H1 (cell line): ENCODE results near the gene PACSIN2. TPM values are rescaled to one million over a fixed set of nuclear protein-coding genes. Genes with fewer than 3 reads are reported as not detected.

ENCODE experiments used
- CHD2 ChIP-seq: IDR thresholded peaks from 2 replicates; pipeline ENCODE4 v1.6.1; 2012; ENCODE audit warnings: low read length, improper control_type of control experiment
- CREB1 ChIP-seq: IDR thresholded peaks from 2 replicates; pipeline ENCODE4 v1.6.1; 2012; ENCODE audit warnings: inconsistent platforms
- GABPA ChIP-seq: IDR thresholded peaks from 2 replicates; pipeline ENCODE4 v1.6.1; 2011; ENCODE audit warnings: mild to moderate bottlenecking, low read length, moderate library complexity, borderline replicate concordance; ENCODE audit not compliant: insufficient read depth
- KDM5A ChIP-seq: fragments of 200-600 bp; IDR thresholded peaks from 2 replicates; pipeline ENCODE4 v1.7.1; 2012; ENCODE audit warnings: mild to moderate bottlenecking, low read length, inconsistent platforms, mixed read lengths
- POLR2A ChIP-seq, 2 experiments: IDR thresholded peaks; 1 replicate in 1 of 2; 2 replicates in 1 of 2; pipeline ENCODE4 v1.6.1; 2011; ENCODE audit warnings: low read depth in 2 of 2, low read length in 2 of 2, mild to moderate bottlenecking in 2 of 2; ENCODE audit errors: control extremely low read depth in 1 of 2
- POU5F1 ChIP-seq: IDR thresholded peaks from 2 replicates; pipeline ENCODE4 v1.6.1; 2011; ENCODE audit warnings: low read depth, mild to moderate bottlenecking, low read length, moderate library complexity
- RAD21 ChIP-seq, 2 experiments: IDR thresholded peaks in 1 of 2; conservative IDR thresholded peaks in 1 of 2; 2 replicates each; pipeline ENCODE4 v1.6.1; 2011; ENCODE audit warnings: low read depth in 2 of 2, low read length in 2 of 2, improper control_type of control experiment in 1 of 2, inconsistent platforms in 1 of 2, mild to moderate bottlenecking in 1 of 2, moderate library complexity in 1 of 2
- RFX5 ChIP-seq: IDR thresholded peaks from 2 replicates; pipeline ENCODE4 v1.6.1; 2011; ENCODE audit warnings: low read depth, low read length, improper control_type of control experiment, borderline replicate concordance
- SIRT6 ChIP-seq: IDR thresholded peaks from one replicate; pipeline ENCODE4 v1.7.1; 2012; ENCODE audit warnings: low read length, inconsistent platforms
- SP1 ChIP-seq: IDR thresholded peaks from 2 replicates; pipeline ENCODE4 v1.6.1; 2011; ENCODE audit warnings: low read depth, low read length
- polyA plus RNA-seq, 7 experiments: library from polyadenylated mRNA; depleted of rRNA in 3 of 7; stranded (reverse) in 5 of 7; unstranded in 2 of 7; fragments of >200 nt in 5 of 7; fragments of 200-250 nt in 2 of 7; gene quantifications; 1 replicate in 5 of 7; 2 replicates in 1 of 7; 4 replicates in 1 of 7; pipeline versions ENCODE4 v1.2.1 to v1.2.3, GENCODE V29; 2011 to 2013; ENCODE audit warnings: missing spikeins in 2 of 7, mixed read lengths in 2 of 7
- total RNA-seq: library from RNA; stranded (reverse); fragmentation: NEBNext Ultra II Directional; extraction: Animal tissue kit (Norgen Biotek cat#: 25700); gene quantifications from 2 replicates; pipeline ENCODE4 v1.2.1, GENCODE V29; 2021
- TF ChIP-seq, protein P1 (sequence below): fragments of 300-600 bp; sonication (generic); IDR thresholded peaks from 2 replicates; pipeline ENCODE4 v1.7.1; 2012; ENCODE audit warnings: low read length, moderate library complexity, mild to moderate bottlenecking, inconsistent platforms; ENCODE audit not compliant: insufficient replicate concordance

PACSIN2 gene
- total and polyA plus RNA-seq, 2 of the 8 experiments (the other 6 are each of a cell fraction or from before 2014, with no cell fraction given): 44.8 to 64.2 TPM

DNA sequence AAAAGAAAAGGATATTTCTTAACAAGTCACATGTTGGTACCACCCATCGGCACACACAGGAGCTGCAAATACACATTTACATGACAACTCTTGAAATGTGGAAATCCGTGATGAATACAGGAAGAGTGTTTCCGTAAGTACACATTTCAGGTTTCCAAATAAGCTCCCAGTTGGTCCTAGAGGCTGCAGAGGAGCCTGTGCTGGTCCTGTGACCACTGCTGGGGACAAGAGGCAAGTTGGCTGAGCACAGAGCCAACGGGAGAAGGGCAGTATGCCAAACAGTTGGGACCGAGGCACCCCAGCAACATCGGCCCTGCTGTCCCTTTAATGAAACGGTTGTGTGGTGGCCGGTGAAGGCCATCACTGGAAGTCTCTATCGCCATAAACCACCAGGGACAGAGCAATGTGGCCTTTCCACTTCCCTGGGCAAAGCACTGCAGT lies 119.4 kb downstream of the PACSIN2 start (continued):
- TF ChIP-seq, protein P1, sequence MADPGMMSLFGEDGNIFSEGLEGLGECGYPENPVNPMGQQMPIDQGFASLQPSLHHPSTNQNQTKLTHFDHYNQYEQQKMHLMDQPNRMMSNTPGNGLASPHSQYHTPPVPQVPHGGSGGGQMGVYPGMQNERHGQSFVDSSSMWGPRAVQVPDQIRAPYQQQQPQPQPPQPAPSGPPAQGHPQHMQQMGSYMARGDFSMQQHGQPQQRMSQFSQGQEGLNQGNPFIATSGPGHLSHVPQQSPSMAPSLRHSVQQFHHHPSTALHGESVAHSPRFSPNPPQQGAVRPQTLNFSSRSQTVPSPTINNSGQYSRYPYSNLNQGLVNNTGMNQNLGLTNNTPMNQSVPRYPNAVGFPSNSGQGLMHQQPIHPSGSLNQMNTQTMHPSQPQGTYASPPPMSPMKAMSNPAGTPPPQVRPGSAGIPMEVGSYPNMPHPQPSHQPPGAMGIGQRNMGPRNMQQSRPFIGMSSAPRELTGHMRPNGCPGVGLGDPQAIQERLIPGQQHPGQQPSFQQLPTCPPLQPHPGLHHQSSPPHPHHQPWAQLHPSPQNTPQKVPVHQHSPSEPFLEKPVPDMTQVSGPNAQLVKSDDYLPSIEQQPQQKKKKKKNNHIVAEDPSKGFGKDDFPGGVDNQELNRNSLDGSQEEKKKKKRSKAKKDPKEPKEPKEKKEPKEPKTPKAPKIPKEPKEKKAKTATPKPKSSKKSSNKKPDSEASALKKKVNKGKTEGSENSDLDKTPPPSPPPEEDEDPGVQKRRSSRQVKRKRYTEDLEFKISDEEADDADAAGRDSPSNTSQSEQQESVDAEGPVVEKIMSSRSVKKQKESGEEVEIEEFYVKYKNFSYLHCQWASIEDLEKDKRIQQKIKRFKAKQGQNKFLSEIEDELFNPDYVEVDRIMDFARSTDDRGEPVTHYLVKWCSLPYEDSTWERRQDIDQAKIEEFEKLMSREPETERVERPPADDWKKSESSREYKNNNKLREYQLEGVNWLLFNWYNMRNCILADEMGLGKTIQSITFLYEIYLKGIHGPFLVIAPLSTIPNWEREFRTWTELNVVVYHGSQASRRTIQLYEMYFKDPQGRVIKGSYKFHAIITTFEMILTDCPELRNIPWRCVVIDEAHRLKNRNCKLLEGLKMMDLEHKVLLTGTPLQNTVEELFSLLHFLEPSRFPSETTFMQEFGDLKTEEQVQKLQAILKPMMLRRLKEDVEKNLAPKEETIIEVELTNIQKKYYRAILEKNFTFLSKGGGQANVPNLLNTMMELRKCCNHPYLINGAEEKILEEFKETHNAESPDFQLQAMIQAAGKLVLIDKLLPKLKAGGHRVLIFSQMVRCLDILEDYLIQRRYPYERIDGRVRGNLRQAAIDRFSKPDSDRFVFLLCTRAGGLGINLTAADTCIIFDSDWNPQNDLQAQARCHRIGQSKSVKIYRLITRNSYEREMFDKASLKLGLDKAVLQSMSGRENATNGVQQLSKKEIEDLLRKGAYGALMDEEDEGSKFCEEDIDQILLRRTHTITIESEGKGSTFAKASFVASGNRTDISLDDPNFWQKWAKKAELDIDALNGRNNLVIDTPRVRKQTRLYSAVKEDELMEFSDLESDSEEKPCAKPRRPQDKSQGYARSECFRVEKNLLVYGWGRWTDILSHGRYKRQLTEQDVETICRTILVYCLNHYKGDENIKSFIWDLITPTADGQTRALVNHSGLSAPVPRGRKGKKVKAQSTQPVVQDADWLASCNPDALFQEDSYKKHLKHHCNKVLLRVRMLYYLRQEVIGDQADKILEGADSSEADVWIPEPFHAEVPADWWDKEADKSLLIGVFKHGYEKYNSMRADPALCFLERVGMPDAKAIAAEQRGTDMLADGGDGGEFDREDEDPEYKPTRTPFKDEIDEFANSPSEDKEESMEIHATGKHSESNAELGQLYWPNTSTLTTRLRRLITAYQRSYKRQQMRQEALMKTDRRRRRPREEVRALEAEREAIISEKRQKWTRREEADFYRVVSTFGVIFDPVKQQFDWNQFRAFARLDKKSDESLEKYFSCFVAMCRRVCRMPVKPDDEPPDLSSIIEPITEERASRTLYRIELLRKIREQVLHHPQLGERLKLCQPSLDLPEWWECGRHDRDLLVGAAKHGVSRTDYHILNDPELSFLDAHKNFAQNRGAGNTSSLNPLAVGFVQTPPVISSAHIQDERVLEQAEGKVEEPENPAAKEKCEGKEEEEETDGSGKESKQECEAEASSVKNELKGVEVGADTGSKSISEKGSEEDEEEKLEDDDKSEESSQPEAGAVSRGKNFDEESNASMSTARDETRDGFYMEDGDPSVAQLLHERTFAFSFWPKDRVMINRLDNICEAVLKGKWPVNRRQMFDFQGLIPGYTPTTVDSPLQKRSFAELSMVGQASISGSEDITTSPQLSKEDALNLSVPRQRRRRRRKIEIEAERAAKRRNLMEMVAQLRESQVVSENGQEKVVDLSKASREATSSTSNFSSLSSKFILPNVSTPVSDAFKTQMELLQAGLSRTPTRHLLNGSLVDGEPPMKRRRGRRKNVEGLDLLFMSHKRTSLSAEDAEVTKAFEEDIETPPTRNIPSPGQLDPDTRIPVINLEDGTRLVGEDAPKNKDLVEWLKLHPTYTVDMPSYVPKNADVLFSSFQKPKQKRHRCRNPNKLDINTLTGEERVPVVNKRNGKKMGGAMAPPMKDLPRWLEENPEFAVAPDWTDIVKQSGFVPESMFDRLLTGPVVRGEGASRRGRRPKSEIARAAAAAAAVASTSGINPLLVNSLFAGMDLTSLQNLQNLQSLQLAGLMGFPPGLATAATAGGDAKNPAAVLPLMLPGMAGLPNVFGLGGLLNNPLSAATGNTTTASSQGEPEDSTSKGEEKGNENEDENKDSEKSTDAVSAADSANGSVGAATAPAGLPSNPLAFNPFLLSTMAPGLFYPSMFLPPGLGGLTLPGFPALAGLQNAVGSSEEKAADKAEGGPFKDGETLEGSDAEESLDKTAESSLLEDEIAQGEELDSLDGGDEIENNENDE: no peak
- no peak for TF ChIP-seq CREB1
- TF ChIP-seq SIRT6: no peak
- no peak for TF ChIP-seq RFX5
- TF ChIP-seq POU5F1: no peak
- no peak for TF ChIP-seq RAD21 (IDR thresholded peaks at IDR 0.05 in 1 of 2, conservative IDR thresholded peaks at IDR 0.05 in 1 of 2; ENCODE audit: low read depth in 2 of 2, low read length in 2 of 2)
- TF ChIP-seq SP1: no peak
- TF ChIP-seq GABPA: no peak
- TF ChIP-seq POLR2A (IDR thresholded peaks at IDR 0.05; ENCODE audit: control extremely low read depth in 1 of 2, low read depth in 2 of 2, low read length in 2 of 2): no peak
- TF ChIP-seq CHD2: no peak
- no peak for TF ChIP-seq KDM5A
